Heart left ventricle (tissue), 13 donors: Measurements from ENCODE around the gene WHAMM.

Source experiments
- CTCF ChIP-seq, 12 donors: fragments of 200-600 bp; sonication (generic) in 4 of 12; IDR thresholded peaks; one replicate each; pipeline versions ENCODE4 v1.5.0 to v1.8.0; 2018 to 2022; ENCODE audit warnings: antibody characterized with exemption in 12 of 12, mild to moderate bottlenecking in 5 of 12
- POLR2A ChIP-seq, 2 donors: fragments of 450-650 bp; IDR thresholded peaks; one replicate each; pipeline ENCODE4 v1.6.1; 2017; ENCODE audit warnings: antibody characterized with exemption in 2 of 2, mild to moderate bottlenecking in 2 of 2, moderate library complexity in 2 of 2
- donor health status: ischemic (EF 13 %, LVEDD 7.1; RV severe dilation, severe dysfunction).
- donor health status: DM: no; HTN: yes; CAD: no.
- donor health status: DM: no; HTN: no; CAD: no.
- donor health status: ischemic (EF 25% LVEDD 6.9; RV normal size, moderate dysfunction).
- donor health status: ischemic (EF 25% LVEDD 5.7; RV mildly dilated, moderate dysfunction).
- donor health status: ischemic (EF 35%, LVEDD 5.7; RV mildly dilated, moderate dysfunction).
- donor health status: nonischemic (EF 11% LVEDD 7.7; RV severe dilation, severe dysfunction).
- donor health status: DM: yes; HTN: yes; CAD: no.
- donor health status: PGD.
- donor health status: ischemic (EF 29% LVEDD 5.4; RV normal size, mild dysfunction).
- donor health status: nonischemic (EF 23%, LVEDD 6.1; RV moderate dilation, normal function).

- no peak for TF ChIP-seq CTCF (IDR thresholded peaks at IDR 0.05)
- TF ChIP-seq POLR2A (IDR thresholded peaks at IDR 0.05): no peak
Measured at GRCh38 chr15:82810061-82810889, 847 bp downstream of the WHAMM start.
